ENCODE data around the gene NAPSA. TPM values are rescaled to one million over a fixed set of nuclear protein-coding genes. Genes with fewer than 3 reads are reported as not detected.

Gene NAPSA
- polyA plus RNA-seq, 1 of the 3 experiments (the other 2 are of a cell fraction) = 0.43 TPM

- no peak for TF ChIP-seq ZBTB33 (IDR thresholded peaks at IDR 0.05; ENCODE audit: borderline replicate concordance, low read depth)
Observed at GRCh38 chr19:50317115-50317514, 48.3 kb downstream of the NAPSA start (continued).

DNA sequence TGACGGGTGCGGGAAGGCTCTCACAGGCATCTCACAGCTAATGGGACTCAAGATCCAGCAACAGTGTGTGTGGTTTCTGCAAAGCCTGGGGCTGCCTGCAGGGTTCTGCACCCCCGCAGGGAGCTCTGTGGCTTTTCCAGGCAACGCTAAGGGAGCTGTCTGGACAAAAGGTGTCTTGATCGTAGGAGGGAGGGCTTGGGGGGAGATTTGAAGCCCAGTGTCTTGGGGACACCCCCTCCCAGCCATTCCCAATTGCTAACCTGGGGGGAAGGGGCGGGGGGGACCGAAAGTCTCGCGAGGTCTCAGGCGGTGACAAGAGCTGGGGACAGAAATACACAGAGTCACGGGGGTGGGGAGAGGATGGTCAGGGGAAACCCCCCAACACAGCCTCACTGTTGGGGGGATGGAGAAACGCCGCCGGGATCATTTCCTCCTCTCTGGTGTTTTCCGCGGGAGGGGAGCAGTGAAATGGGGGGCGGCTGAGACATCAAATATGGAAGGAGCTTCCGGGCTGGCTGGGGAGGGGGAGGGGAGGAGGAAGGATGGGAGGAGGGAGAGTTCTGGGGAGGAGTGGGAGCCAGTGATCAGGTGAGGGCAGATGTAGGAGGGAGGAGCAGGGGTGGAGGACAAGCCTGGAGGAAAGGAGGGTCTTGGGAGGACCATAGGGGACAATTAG is 49.5 kb downstream of the NAPSA start:
- peak overlapping the region; percentile 63 for H2AFZ ChIP-seq (ENCODE audit: low read depth)
- WGBS (ENCODE audit: low lambda C conversion rate) = 1% methylated on average over 17 of the region's 18 CpGs
- CTCF ChIA-PET = interaction anchor here (0.6 to 2.5 kb wide), 6 partner anchors 10 to 148 kb away, joined by 3 to 15 read pairs (median 4); partner anchors contain the start of gene KCNC3
- peaks cover 0 to 2% of the 10 kb centered on the region in 2 experiments; a peak in 1 of 4 replicates for H3K4me1 ChIP-seq (ENCODE audit: control insufficient read depth in 1 of 2, insufficient read depth in 2 of 2, low read depth in 1 of 2, low read length in 1 of 2)
- H3K9ac ChIP-seq = no peak overlapping the region; the same call in 1 of the 2 replicates
- POLR2A ChIA-PET = interaction anchor here (0.6 to 1.9 kb wide), 7 partner anchors 10 to 380 kb away, joined by 3 to 13 read pairs (median 5); partner anchors contain the start of gene KCNC3
- H3K36me3 ChIP-seq (replicated peaks in 1 of 2; ENCODE audit: control insufficient read depth in 1 of 2, insufficient read depth in 2 of 2, low read length in 1 of 2) = no peaks in the 10 kb centered on the region
- peak overlapping the region; percentile 38 to 44 for H3K4me3 ChIP-seq (ENCODE audit: low read depth in 2 of 2, low read length in 1 of 2)
- H3K79me2 ChIP-seq (ENCODE audit: insufficient read depth) = no peaks in the 10 kb centered on the region
- peak overlapping the region in 1 of 2 experiments; percentile 77; a peak in 2 of 4 replicates for H3K27ac ChIP-seq (ENCODE audit: low read depth in 2 of 2, low read length in 1 of 2)
- H3K9me2 ChIP-seq = no peaks in the 10 kb centered on the region
- DNase-seq = peak; percentile 84
- H3F3A ChIP-seq (replicated peaks; ENCODE audit: insufficient read depth) = peaks cover 4% of the 10 kb centered on the region
- H3K9me3 ChIP-seq = no peaks in the 10 kb centered on the region
- H3K4me2 ChIP-seq = peak overlapping the region; percentile 57
- H3K27me3 ChIP-seq (ENCODE audit: insufficient read depth) = peaks cover 33% of the 10 kb centered on the region
- H4K20me1 ChIP-seq (ENCODE audit: insufficient read depth) = no peaks in the 10 kb centered on the region
- no peak for TF ChIP-seq GABPA (IDR thresholded peaks at IDR 0.05; ENCODE audit: low read depth)
- no peak for TF ChIP-seq MAX (IDR thresholded peaks at IDR 0.05; ENCODE audit: low read depth)
- TF ChIP-seq FOXJ3 (CRISPR knock-in tag; IDR thresholded peaks at IDR 0.05) = no peak
- no peak for TF ChIP-seq RXRA (IDR thresholded peaks at IDR 0.05; ENCODE audit: borderline replicate concordance, low read depth)
- peak; percentile 74; the same call in 1 of the 2 replicates for TF ChIP-seq ZBTB33 (IDR thresholded peaks at IDR 0.05; ENCODE audit: borderline replicate concordance, low read depth)
- TF ChIP-seq EZH2phosphoT487 (IDR thresholded peaks at IDR 0.05; ENCODE audit: borderline replicate concordance, low read depth) = no peak
- TF ChIP-seq RFX5 (IDR thresholded peaks at IDR 0.05; ENCODE audit: low read length) = no peak
- TF ChIP-seq EP300 (IDR thresholded peaks at IDR 0.05; ENCODE audit: borderline replicate concordance in 1 of 2, low read depth in 1 of 2, low read length in 1 of 2) = no peak
- no peak for TF ChIP-seq USF1 (IDR thresholded peaks at IDR 0.05; ENCODE audit: borderline replicate concordance, low read depth)
- TF ChIP-seq FOSL2 (IDR thresholded peaks at IDR 0.05; ENCODE audit: borderline replicate concordance, low read depth) = no peak
- TF ChIP-seq MEF2A (IDR thresholded peaks at IDR 0.05; ENCODE audit: borderline replicate concordance, low read depth) = no peak
- no peak for TF ChIP-seq RAD21 (IDR thresholded peaks at IDR 0.05; ENCODE audit: low read length)
- TF ChIP-seq REST (IDR thresholded peaks at IDR 0.05; ENCODE audit: low read depth, low read length) = no peak
- no peak for TF ChIP-seq JUND (IDR thresholded peaks at IDR 0.05)
- no peak for TF ChIP-seq FOXM1 (IDR thresholded peaks at IDR 0.05; ENCODE audit: low read depth)
- TF ChIP-seq ELF1 (IDR thresholded peaks at IDR 0.05) = no peak
- no peak for TF ChIP-seq PBX3 (IDR thresholded peaks at IDR 0.05)
- peak; percentile 98 for TF ChIP-seq CHD2 (IDR thresholded peaks at IDR 0.05; ENCODE audit: low read length, partially characterized antibody)
- no peak for TF ChIP-seq YY1 (IDR thresholded peaks at IDR 0.05; ENCODE audit: low read depth)
- no peak for TF ChIP-seq POLR2AphosphoS5 (IDR thresholded peaks at IDR 0.05; ENCODE audit: low read depth, low read length)
- TF ChIP-seq TCF12 (IDR thresholded peaks at IDR 0.05) = no peak
